ENCODE measurements around the gene EHF. TPM values are rescaled to one million over a fixed set of nuclear protein-coding genes. Genes with fewer than 3 reads are reported as not detected.

Gene EHF
- total RNA-seq, 1 donor from 2014 or later = 22.7 TPM

DNA sequence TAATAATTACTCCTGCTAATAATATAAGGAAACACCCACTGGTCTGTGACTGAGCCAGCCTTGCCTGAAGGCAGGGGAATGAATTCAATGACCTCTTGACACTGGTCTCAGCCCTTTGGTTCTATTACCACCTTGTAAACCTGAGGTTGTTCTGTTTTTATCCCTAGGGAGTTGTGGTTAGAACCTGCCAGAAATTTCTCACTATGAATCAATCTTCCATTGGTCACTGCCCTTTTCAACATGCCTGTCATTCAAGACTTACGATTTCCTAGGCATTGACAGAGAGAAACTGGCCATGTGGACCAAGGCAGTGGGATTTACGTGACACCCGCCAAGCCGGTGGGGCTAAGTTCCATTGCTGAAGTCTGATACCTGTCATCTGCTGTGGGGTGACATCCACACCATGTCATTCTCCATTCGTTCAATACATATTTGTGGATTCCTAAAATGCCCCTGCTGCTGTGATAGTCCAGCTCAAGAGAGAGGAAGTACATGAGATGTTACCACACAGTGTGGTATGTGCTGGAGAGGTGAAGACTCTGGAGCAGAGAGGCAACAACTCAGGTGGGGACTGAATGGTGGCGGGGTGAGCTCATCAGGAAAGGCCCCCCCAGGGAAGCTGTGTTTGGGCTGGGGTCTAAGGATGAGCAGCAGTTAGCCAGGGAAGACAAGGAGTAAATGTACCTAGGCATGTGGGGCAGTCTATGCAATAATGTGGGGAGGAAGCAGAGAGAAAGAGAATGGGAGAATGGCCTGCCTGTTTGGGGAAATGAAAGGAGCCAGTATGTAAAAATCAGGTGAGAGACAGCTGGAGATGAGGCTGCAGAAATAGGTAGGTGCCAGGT, 15.2 kb upstream of the EHF start:
- TF ChIP-seq, protein P1, sequence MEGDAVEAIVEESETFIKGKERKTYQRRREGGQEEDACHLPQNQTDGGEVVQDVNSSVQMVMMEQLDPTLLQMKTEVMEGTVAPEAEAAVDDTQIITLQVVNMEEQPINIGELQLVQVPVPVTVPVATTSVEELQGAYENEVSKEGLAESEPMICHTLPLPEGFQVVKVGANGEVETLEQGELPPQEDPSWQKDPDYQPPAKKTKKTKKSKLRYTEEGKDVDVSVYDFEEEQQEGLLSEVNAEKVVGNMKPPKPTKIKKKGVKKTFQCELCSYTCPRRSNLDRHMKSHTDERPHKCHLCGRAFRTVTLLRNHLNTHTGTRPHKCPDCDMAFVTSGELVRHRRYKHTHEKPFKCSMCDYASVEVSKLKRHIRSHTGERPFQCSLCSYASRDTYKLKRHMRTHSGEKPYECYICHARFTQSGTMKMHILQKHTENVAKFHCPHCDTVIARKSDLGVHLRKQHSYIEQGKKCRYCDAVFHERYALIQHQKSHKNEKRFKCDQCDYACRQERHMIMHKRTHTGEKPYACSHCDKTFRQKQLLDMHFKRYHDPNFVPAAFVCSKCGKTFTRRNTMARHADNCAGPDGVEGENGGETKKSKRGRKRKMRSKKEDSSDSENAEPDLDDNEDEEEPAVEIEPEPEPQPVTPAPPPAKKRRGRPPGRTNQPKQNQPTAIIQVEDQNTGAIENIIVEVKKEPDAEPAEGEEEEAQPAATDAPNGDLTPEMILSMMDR (conservative IDR thresholded peaks at IDR 0.05; ENCODE audit: low read depth, low read length) = no peak
- no peak overlapping the region for H3K4me3 ChIP-seq (ENCODE audit: low read depth, low read length)
- DNase-seq (ENCODE audit: low read depth) = no peak

DNA sequence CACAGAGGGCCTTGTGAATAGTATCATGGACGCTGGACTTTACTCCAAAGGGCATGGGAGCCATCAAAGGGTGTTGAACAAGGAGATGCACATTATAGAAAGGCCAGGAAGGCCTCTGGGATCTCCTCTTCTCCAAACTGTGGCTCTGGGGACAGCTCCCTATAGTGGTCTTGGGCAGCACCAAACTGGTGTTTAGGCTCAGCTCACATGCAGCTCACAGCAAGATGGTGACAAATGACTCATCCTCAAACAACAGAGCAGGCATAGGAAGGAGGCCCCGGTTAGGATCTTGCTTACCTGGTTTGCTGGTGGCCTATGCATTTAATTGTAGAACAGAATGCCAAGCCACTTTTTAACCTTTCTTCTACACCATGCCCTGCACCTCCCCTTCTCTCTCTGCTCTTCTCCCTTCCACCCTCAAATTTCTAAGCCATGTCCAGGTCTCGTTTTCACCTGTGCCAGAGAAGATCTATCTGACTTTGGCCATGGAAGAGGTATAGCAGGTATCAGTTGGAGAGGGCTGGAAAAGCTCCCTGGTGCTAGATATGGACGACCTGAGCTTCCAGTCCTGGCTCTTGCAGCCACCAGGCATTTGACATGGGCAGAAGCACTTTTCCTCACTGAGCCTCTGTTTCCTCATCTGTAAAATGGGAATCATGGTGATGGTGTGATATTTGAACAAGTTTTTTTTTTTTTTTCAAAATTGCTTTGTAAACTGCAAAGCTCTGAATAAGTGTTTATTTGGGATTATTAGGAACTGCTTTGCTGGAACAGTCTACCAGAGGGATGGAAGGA, 14.4 kb upstream of the EHF start:
- no peak for DNase-seq (ENCODE audit: low read depth)
- H3K4me3 ChIP-seq (ENCODE audit: low read depth, low read length) = no peak overlapping the region
- TF ChIP-seq, protein P1 (conservative IDR thresholded peaks at IDR 0.05; ENCODE audit: low read depth, low read length) = no peak

DNA sequence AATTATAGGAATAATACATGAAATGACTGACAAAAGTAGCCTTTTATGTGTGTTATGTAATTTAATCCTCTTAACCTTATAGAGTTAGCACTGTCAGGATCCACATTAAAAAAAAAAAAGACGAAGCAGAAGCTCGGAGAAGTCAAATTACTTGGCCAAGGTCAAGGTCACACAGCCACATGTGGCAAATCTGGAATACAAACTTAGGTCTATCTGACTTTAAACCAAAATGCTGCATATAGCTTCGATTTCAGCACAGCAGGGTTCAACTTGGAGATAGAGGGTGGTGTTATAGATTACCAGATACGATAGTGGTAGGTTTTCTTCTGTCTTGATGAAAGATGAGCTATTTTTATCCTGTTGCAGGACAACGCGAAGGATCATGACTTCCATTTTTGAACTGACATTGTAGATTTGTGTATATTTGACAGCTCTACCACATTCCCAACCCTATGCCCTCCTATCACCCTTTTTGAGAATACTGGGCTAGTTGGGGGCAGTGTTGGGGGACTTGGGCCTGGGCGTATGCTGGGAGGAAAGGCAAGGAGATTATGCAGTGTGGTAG, 11.6 kb upstream of the EHF start:
- H3K4me3 ChIP-seq (ENCODE audit: low read depth, low read length) = no peak overlapping the region
- TF ChIP-seq, protein P1 (conservative IDR thresholded peaks at IDR 0.05; ENCODE audit: low read depth, low read length) = no peak
- DNase-seq (ENCODE audit: low read depth) = no peak

DNA sequence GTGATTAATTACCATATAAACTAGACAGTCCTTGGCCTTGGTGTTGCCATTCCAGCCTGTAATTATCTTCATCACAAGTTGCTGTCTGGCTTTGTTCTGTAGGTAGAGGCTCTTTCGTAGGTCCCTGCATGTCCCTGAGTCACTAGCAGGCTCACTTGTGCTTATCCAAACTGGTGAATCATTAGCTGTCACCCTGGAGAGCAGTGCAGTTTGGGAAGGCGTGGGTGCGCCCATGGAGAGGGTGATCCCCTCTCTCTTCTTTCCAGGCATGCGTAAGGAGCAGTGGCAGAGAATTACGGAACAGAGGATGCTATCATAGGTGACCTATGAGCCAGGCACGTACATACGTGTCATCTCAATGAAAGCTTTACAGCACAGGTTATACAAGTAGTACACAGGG, 11.0 kb upstream of the EHF start:
- no peak for DNase-seq (ENCODE audit: low read depth)
- TF ChIP-seq, protein P1 (conservative IDR thresholded peaks at IDR 0.05; ENCODE audit: low read depth, low read length) = no peak
- no peak overlapping the region for H3K4me3 ChIP-seq (ENCODE audit: low read depth, low read length)

DNA sequence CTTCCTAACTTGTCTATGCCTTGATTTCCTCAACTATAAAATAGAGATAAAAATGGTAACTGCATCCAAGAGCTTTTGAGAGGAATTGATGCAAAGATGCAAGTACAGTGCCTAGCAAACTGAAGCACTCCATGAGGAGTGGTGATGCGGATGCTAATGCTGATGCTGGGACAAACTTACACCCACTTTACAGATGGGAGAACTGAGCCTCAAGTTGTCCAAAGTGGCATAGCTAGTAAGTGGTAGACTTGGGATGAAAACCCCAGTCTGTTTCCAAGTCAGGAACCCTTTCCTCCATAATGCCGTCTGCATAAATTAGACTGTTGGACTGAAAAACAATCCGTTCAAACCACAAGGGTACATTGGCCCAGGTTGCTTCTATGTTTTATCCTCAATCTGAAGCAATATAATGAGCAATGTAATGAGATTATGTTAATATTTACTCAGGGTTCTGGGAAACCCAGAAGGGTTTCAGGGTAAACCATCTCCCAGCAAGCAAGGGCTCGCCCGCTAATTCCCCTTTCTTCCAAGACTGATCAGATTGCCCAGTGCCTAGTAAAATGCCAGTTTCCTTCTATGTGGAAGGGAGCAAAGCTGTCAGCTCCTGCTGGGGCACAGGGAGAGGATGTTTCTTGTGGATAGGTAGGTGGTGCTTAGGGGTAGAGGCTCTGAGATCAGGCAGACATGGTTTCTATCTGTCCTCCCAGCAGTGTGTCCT, 10.4 kb upstream of the EHF start:
- H3K4me3 ChIP-seq (ENCODE audit: low read depth, low read length) = no peak overlapping the region
- no peak for DNase-seq (ENCODE audit: low read depth)
- TF ChIP-seq, protein P1 (conservative IDR thresholded peaks at IDR 0.05; ENCODE audit: low read depth, low read length) = no peak

DNA sequence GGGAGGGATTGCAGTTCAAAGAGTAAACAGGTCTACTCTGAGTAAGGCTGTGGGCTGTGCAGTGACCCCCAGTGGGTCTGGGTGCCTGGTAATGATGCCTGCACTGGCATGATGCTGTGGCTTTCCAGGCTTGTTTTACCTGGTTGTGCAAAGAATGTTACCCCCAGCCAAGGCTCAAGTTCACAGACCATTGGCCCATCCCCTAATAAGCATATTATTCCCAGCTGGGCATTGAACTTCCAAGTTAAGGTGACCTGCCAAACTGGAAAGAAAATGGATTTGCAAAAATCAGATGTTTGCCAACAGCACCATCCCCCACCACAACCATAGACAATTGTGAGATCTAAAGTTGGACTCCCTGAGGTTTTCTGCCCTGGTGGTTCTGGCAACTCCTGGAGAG, 7.9 kb upstream of the EHF start:
- no peak for DNase-seq (ENCODE audit: low read depth)
- TF ChIP-seq, protein P1 (conservative IDR thresholded peaks at IDR 0.05; ENCODE audit: low read depth, low read length) = no peak
- no peak overlapping the region for H3K4me3 ChIP-seq (ENCODE audit: low read depth, low read length)
